Neuronal stem cell (in vitro differentiated cells): Measurements from ENCODE around the gene ING2.
"Not testable (repeated sequence)": the region's sequence is repeated elsewhere in the genome, so short reads cannot be mapped to it uniquely, and the experiment has no call there.

Source experiments
- DNase-seq: peaks from one replicate; pipeline ENCODE4 v3.0.0-alpha.2; 2013; ENCODE audit warnings: low spot score
- H2AFZ ChIP-seq: one replicate; pipeline ENCODE4 v1.6.1; 2013; ENCODE audit warnings: mild to moderate bottlenecking, low read length, inconsistent platforms
- H2AK5ac ChIP-seq: 2 replicates; pipeline ENCODE4 v1.6.1; 2013; ENCODE audit warnings: low read depth, mild to moderate bottlenecking, inconsistent platforms, low read length, moderate library complexity, mixed read lengths
- H2BK120ac ChIP-seq: 2 replicates; pipeline ENCODE4 v1.6.1; 2013; ENCODE audit warnings: low read depth, mild to moderate bottlenecking, inconsistent platforms, low read length, moderate library complexity, mixed read lengths
- H2BK12ac ChIP-seq: one replicate; pipeline ENCODE4 v1.6.1; 2013; ENCODE audit warnings: low read length, inconsistent platforms
- H2BK15ac ChIP-seq: 2 replicates; pipeline ENCODE4 v1.6.1; 2013; ENCODE audit warnings: mild to moderate bottlenecking, low read length, inconsistent platforms, mixed read lengths
- H2BK5ac ChIP-seq: one replicate; pipeline ENCODE4 v1.6.1; 2013; ENCODE audit warnings: inconsistent platforms, mild to moderate bottlenecking, low read length, moderate library complexity
- H3K14ac ChIP-seq: one replicate; pipeline ENCODE4 v1.6.1; 2013; ENCODE audit warnings: low read length, inconsistent platforms
- H3K18ac ChIP-seq: 2 replicates; pipeline ENCODE4 v1.6.1; 2013; ENCODE audit warnings: low read length, inconsistent platforms
- H3K23ac ChIP-seq: 2 replicates; pipeline ENCODE4 v1.6.1; 2013; ENCODE audit warnings: low read depth, mild to moderate bottlenecking, mixed read lengths, low read length, inconsistent platforms; ENCODE audit not compliant: poor library complexity
- H3K27ac ChIP-seq: replicated peaks from 3 replicates; pipeline ENCODE4 v1.5.1; 2013; ENCODE audit warnings: low read length, inconsistent platforms
- H3K27me3 ChIP-seq, 3 experiments: 2 replicates each; pipeline ENCODE4 v1.6.1; 2013; ENCODE audit warnings: low read length in 3 of 3, mild to moderate bottlenecking in 2 of 3, inconsistent platforms in 1 of 3, low read depth in 1 of 3, mixed read lengths in 1 of 3, moderate library complexity in 1 of 3; ENCODE audit not compliant: control insufficient read depth in 3 of 3, insufficient read depth in 3 of 3
- H3K36me3 ChIP-seq, 2 donors: replicated peaks in 1 of 2; 2 replicates each; pipeline ENCODE4 v1.6.1; 2013; ENCODE audit warnings: low read length in 2 of 2; ENCODE audit not compliant: control insufficient read depth in 2 of 2, insufficient read depth in 2 of 2
- H3K4ac ChIP-seq: 2 replicates; pipeline ENCODE4 v1.6.1; 2013; ENCODE audit warnings: inconsistent platforms, mild to moderate bottlenecking, low read length, moderate library complexity
- H3K4me1 ChIP-seq, 2 donors: 1 replicate in 1 of 2; 2 replicates in 1 of 2; pipeline ENCODE4 v1.6.1; 2013; ENCODE audit warnings: low read length in 2 of 2, low read depth in 1 of 2; ENCODE audit not compliant: control insufficient read depth in 2 of 2, insufficient read depth in 1 of 2
- H3K4me2 ChIP-seq: one replicate; pipeline ENCODE4 v1.6.1; 2013; ENCODE audit warnings: mild to moderate bottlenecking, low read length, inconsistent platforms; ENCODE audit not compliant: insufficient read depth, poor library complexity, severe bottlenecking
- H3K4me3 ChIP-seq, 2 donors: 2 replicates each; pipeline ENCODE4 v1.5.1; 2013; ENCODE audit warnings: low read length in 2 of 2, mild to moderate bottlenecking in 2 of 2, inconsistent platforms in 1 of 2, moderate library complexity in 1 of 2
- H3K79me1 ChIP-seq: one replicate; pipeline ENCODE4 v1.6.1; 2013; ENCODE audit warnings: low read depth, mild to moderate bottlenecking, inconsistent platforms, low read length, moderate library complexity
- H3K9ac ChIP-seq: one replicate; pipeline ENCODE4 v1.6.1; 2013; ENCODE audit warnings: mild to moderate bottlenecking, low read depth, low read length, inconsistent platforms; ENCODE audit not compliant: poor library complexity
- H3K9me3 ChIP-seq, 2 donors: replicated peaks in 1 of 2; 2 replicates each; pipeline versions ENCODE3 to v1.6.1; 2013; ENCODE audit warnings: low read length in 2 of 2, mild to moderate bottlenecking in 2 of 2, inconsistent platforms in 1 of 2, low read depth in 1 of 2, mixed read lengths in 1 of 2, moderate library complexity in 1 of 2; ENCODE audit not compliant: control insufficient read depth in 2 of 2, insufficient read depth in 1 of 2
- H4K8ac ChIP-seq: one replicate; pipeline ENCODE4 v1.6.1; 2013; ENCODE audit warnings: low read depth, mild to moderate bottlenecking, inconsistent platforms, low read length, moderate library complexity
- H4K91ac ChIP-seq: one replicate; pipeline ENCODE4 v1.6.1; 2013; ENCODE audit warnings: low read length, low read depth, mild to moderate bottlenecking, inconsistent platforms; ENCODE audit not compliant: poor library complexity
- WGBS, 2 donors: extraction: QIAGEN DNeasy Blood & Tissue Kit; methylation state at CpG; one replicate each; pipeline ENCODE4 v1.1.7; 2013; ENCODE audit warnings: missing lambda C conversion rate in 2 of 2, mixed read lengths in 1 of 2; ENCODE audit not compliant: insufficient read length in 2 of 2, insufficient replicate concordance in 1 of 2; ENCODE audit errors: extremely low coverage in 2 of 2; 5-methylcytosine and 5-hydroxymethylcytosine counted together

The ING2 gene

DNA sequence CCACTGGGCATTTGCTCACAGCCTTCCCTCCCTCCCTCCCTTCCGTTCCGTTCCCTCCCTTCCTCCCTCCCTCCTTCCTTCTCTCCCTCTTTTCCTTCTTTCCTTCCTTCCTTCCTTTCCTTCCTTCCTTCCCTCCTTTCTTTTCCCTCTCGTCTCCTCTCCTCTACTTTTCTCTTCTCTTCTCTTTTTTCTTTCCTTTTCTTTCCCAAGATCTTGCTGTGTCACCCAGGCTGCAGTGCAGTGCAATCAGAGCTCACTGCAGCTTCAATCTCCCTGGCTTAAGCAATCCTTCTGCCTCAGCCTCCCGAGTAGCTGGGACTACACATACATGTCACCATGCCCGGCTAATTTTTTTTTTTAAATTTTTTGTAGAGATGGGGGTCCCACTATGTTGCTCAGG, 26.7 kb upstream of the ING2 start:
- no peak overlapping the region for H2AFZ ChIP-seq
- no CpG with 5 or more reads among the region's 5 CpGs for WGBS, 2 donors

DNA sequence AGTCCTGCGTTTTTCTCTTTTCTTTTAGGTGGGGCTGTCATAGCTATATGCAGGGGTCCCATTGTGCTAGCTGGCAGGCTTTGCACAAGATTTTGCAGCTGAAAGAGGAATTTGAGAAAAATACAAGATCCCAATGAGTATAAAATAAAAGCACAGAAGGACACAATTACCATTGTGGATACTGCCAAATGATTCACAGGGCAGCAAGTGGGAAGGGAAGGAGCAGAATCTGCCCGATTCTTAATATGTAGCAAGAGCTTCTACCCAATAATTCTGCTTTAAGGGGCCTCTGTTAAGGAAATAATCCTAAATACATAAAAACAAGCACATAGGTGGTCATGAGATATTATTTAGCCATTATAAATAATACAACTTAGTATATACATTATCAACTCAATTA, 25.9 kb upstream of the ING2 start:
- no peak overlapping the region for H3K4me2 ChIP-seq
- H4K91ac ChIP-seq, result no peak overlapping the region
- no peaks in the 10 kb centered on the region for H3K27me3 ChIP-seq
- no peak overlapping the region for H3K14ac ChIP-seq
- WGBS, 2 donors, result no CpG with 5 or more reads among the region's 2 CpGs
- peak overlapping the region; percentile 43 for H2AFZ ChIP-seq
- H3K4me1 ChIP-seq, result no peaks in the 10 kb centered on the region
- DNase-seq, result no peak
- H3K36me3 ChIP-seq, result no peaks in the 10 kb centered on the region
- no peaks in the 10 kb centered on the region for H3K79me1 ChIP-seq
- H3K4ac ChIP-seq, result no peak overlapping the region
- H2BK120ac ChIP-seq, result no peak overlapping the region
- no peaks in the 10 kb centered on the region for H3K9me3 ChIP-seq
- no peak overlapping the region for H3K23ac ChIP-seq
- no peak overlapping the region for H3K18ac ChIP-seq
- H2BK5ac ChIP-seq, result no peak overlapping the region
- no peak overlapping the region for H2BK15ac ChIP-seq
- H3K4me3 ChIP-seq, result no peak overlapping the region
- H4K8ac ChIP-seq, result no peak overlapping the region
- no peak overlapping the region for H2BK12ac ChIP-seq
- H3K9ac ChIP-seq, result no peak overlapping the region
- no peak overlapping the region for H3K27ac ChIP-seq
- H2AK5ac ChIP-seq, result no peak overlapping the region

More for the DNA sequence above, 26.7 kb upstream of the ING2 start:
- no peaks in the 10 kb centered on the region for H3K36me3 ChIP-seq
- no peak overlapping the region for H3K9ac ChIP-seq
- no peak overlapping the region for H3K27ac ChIP-seq
- H4K91ac ChIP-seq, result no peak overlapping the region
- no peak overlapping the region for H2AK5ac ChIP-seq
- H2BK120ac ChIP-seq, result no peak overlapping the region
- no peak overlapping the region for H3K18ac ChIP-seq
- no peaks in the 10 kb centered on the region for H3K4me1 ChIP-seq
- H3K14ac ChIP-seq, result no peak overlapping the region
- H3K4ac ChIP-seq, result no peak overlapping the region
- no peaks in the 10 kb centered on the region for H3K79me1 ChIP-seq
- no peak overlapping the region for H3K4me2 ChIP-seq
- no peak overlapping the region for H2BK15ac ChIP-seq
- H3K23ac ChIP-seq, result no peak overlapping the region
- no peak overlapping the region for H2BK5ac ChIP-seq
- H3K9me3 ChIP-seq, result no peaks in the 10 kb centered on the region
- no peak overlapping the region for H4K8ac ChIP-seq
- DNase-seq, result no peak
- no peak overlapping the region for H3K4me3 ChIP-seq
- no peak overlapping the region for H2BK12ac ChIP-seq
- no peaks in the 10 kb centered on the region for H3K27me3 ChIP-seq

DNA sequence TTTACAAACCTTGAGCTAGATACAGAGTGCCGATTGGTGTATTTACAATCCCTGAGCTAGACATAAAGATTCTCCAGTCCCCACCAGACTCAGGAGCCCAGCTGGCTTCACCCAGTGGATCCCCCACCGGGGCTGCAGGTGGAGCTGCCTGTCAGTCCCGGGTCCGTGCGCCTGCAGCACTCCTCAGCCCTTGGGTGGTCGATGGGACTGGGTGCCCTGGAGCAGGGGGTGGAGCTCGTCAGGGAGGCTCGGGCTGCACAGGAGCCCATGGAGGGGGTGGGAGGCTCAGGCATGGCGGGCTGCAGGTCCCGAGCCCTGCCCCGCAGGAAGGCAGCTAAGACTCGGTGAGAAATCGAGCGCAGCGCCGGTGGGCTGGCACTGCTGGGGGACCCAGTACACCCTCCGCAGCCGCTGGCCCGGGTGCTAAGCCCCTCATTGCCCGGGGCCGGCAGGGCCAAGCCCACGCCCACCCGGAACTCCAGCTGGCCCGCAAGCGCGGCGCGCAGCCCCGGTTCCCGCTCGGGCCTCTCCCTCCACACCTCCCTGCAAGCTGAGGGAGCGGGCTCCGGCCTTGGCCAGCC, 22.3 kb upstream of the ING2 start:
- not testable (repeated sequence) for H2AFZ ChIP-seq, DNase-seq, H2AK5ac ChIP-seq, H3K23ac ChIP-seq, H3K79me1 ChIP-seq, H3K4me2 ChIP-seq, H2BK15ac ChIP-seq, H2BK5ac ChIP-seq, H3K4me3 ChIP-seq, H3K27me3 ChIP-seq, H4K8ac ChIP-seq, H3K9ac ChIP-seq, H3K14ac ChIP-seq, H3K18ac ChIP-seq, H3K4me1 ChIP-seq, H3K4ac ChIP-seq, H2BK12ac ChIP-seq, H3K9me3 ChIP-seq, H4K91ac ChIP-seq, H2BK120ac ChIP-seq, H3K27ac ChIP-seq, H3K36me3 ChIP-seq
- WGBS, 2 donors, result no CpG with 5 or more reads among the region's 33 CpGs

DNA sequence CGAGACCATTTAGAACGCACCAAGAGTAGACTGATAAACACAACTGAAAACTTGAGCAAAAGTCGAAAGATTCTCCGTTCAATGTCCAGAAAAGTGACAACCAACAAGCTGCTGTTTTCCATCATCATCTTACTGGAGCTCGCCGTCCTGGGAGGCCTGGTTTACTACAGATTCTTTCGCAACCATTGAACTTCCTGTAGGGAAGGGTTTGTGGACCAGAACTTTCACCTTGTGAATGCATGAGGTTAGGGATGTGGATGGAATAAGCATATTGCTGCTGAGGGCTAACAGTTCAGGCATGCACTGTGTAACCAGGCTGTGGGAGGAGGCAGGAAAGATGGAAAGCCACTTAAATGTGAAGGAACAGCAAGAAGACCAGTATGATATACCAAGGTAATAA, 20.9 kb upstream of the ING2 start:
- H3K4ac ChIP-seq, result no peak overlapping the region
- H2AK5ac ChIP-seq, result no peak overlapping the region
- no peak overlapping the region for H3K4me2 ChIP-seq
- no peaks in the 10 kb centered on the region for H3K27me3 ChIP-seq
- no peak overlapping the region for H3K9ac ChIP-seq
- no peak overlapping the region for H3K27ac ChIP-seq
- H3K36me3 ChIP-seq, result no peaks in the 10 kb centered on the region
- no peak overlapping the region for H3K18ac ChIP-seq
- H4K91ac ChIP-seq, result no peak overlapping the region
- no peak overlapping the region for H2BK12ac ChIP-seq
- H3K79me1 ChIP-seq, result no peaks in the 10 kb centered on the region
- no peak overlapping the region for H3K14ac ChIP-seq
- DNase-seq, result no peak
- H2BK15ac ChIP-seq, result no peak overlapping the region
- no peak overlapping the region for H2AFZ ChIP-seq
- H3K4me3 ChIP-seq, result no peak overlapping the region
- H3K9me3 ChIP-seq, result no peaks in the 10 kb centered on the region
- H2BK120ac ChIP-seq, result no peak overlapping the region
- H4K8ac ChIP-seq, result no peak overlapping the region
- no peak overlapping the region for H2BK5ac ChIP-seq
- H3K23ac ChIP-seq, result no peak overlapping the region
- no peaks in the 10 kb centered on the region for H3K4me1 ChIP-seq
- WGBS, 2 donors, result no CpG with 5 or more reads among the region's 7 CpGs
